Mammary microvascular endothelial cell (primary cell): ENCODE data around the gene WBP2NL. TPM values are rescaled to one million over a fixed set of nuclear protein-coding genes. Genes with fewer than 3 reads are reported as not detected.

Source experiments
- total RNA-seq: library from RNA; depleted of rRNA; stranded (reverse); fragments of >200 nt; gene quantifications from 2 replicates; pipeline ENCODE4 v1.2.3, GENCODE V29; 2015

Gene WBP2NL, protein sequence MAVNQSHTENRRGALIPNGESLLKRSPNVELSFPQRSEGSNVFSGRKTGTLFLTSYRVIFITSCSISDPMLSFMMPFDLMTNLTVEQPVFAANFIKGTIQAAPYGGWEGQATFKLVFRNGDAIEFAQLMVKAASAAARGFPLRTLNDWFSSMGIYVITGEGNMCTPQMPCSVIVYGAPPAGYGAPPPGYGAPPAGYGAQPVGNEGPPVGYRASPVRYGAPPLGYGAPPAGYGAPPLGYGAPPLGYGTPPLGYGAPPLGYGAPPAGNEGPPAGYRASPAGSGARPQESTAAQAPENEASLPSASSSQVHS
- total RNA-seq = 0.07 TPM in 1 of 2 replicates, not detected in the other

GRCh38 chr22:41998361-41999261 is at the start of gene WBP2NL:
Gene WBP2NL, plus strand, starts transcription at chr22:41998788. Its CDS starts 31 bp downstream, at chr22:41998819.

DNA sequence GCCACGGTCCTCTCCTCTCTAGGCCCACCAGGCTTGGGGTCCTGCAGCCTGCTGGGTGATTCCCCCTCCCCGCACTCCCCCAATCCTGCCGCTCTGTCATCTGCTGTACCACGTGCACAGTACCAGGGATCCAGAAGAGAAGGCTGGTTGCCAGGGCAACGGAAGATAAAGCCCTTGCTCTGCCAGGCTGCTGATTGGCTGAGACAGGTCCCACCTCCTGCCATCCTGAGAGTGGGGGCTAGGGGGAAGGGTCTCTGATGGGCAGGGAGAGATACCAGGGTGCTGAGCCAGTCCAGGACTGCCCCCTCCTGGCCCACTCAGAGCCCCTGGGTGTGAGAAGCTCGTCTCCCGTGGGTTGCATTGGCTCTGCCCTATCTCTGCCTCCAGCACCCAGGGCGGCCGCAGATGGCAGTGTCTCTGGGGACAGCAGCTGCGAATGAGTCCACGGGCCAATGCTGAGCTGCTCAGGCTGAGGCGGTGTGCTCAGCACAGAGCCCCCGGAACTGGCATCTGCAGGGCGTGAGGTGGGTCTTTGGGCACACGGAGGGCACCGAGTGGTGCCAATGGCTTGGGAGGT is 46.6 kb upstream of the WBP2NL start, which contains the start of gene SMIM45:
TSS of gene SMIM45 (plus strand) at position 253 of the 577 bp plus-strand sequence.

GRCh38 chr22:41969110-41969646 is 29.4 kb upstream of the WBP2NL start, which contains the start of gene SEPTIN3:
Gene SEPTIN3, plus strand, starts transcription at chr22:41969443. Its CDS starts 2,050 bp downstream, at chr22:41971493.

DNA sequence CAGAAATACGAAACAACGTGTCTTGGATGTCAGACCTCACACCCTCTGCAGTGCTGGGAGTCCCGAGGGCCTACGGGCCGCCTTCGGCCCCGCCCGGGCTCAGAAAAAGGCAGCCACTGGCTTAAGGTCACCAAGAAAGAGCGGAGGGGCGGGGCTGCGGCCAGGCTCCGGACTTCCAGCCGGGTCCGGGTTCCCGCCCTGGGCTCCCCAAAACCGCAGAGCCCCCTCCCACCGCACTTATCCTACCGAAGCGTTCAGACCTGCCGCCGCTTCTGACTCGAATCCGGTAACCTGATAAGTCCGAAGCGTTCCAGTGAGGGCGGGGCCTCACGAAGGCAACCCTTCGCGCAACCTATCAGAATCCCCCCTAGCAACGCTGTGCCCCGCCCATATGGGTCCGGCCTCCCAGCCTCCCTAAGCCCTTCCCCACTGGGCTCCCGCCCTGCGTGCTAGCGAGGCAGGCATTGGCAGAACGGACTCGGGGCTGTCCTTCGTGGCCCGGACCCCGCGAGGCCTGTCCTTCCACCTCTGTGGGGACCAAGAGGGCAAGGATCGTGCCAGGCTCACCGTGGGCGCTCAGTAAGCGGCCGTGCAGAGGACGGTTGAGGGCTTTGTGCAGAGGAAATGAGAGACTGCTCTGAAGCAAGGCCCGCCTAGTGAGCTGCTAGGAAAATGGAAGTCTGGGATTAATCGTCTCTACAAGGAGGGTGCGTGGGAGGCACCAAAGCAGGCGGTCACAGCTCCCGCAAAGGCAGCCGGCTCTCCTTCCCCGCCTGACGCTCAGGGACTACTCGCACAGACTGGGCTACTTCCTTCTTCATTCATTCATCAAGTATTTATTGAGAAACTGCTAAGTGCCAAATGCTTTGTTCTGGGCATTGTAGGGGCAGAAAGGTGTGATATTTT is 72.2 kb downstream of the WBP2NL start, which contains the start of gene NAGA:
TSS of gene NAGA (minus strand) at position 296 of the 906 bp plus-strand sequence. CDS start 515 bp downstream, outside the sequence.

DNA sequence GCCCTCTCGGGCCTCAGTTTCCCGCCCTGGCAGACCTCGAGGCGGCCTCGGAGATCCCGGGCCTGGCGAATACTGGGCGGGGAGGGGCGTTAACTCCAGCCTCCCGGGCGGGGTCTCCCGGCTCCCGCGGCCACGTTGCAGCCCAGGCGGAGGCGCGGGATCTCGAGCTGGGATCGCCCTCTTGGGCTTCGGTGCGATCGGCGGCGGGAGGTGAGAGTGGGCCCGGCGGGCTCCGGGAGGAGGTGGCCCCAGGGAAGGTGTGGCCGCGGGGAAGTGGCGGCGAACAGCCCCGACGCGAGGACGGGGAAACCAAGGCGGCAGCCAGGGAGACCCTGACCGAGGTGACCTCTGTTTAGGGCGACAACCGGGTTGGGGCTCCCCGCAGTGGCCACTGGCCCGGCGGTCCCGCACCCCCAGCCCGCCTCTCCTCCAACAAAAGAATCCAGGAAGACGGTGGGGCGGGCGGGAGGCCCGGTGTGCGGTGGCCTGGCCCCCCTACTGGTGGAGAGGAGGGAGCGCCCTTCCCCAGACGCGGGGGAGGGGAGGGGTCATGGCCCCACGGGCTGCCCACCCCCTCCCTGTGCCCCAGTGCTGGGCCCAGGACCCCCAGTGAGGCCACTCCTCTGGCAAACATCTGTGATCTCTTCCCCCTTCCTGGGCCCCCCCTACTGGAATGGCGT is 75.7 kb downstream of the WBP2NL start, which contains the start of gene PHETA2:
TSS of gene PHETA2 (plus strand) at position 117 of the 680 bp plus-strand sequence. CDS start 3,046 bp downstream, outside the sequence.

Other genes starting within 250 kb of the WBP2NL start
- gene CCDC134, start 198.1 kb upstream of the WBP2NL start, total RNA-seq = 5.3 and 7.8 TPM in 2 replicates
- gene SREBF2, start 165.7 kb upstream of the WBP2NL start, total RNA-seq = 59.4 and 60.4 TPM in 2 replicates
- gene SHISA8, start 83.7 kb upstream of the WBP2NL start, total RNA-seq = not detected in 2 replicates
- 0.15 and 0.20 TPM in 2 replicates for gene TNFRSF13C, start 72.0 kb upstream of the WBP2NL start, total RNA-seq
- 33.7 and 41.1 TPM in 2 replicates for gene CENPM, start 51.6 kb upstream of the WBP2NL start, total RNA-seq
- not detected in 2 replicates for gene SEPTIN3, start 29.3 kb upstream of the WBP2NL start, total RNA-seq
- 57.2 and 64.5 TPM in 2 replicates for gene NAGA, start 72.0 kb downstream of the WBP2NL start, total RNA-seq
- gene PHETA2, start 75.5 kb downstream of the WBP2NL start, total RNA-seq = 12.5 and 14.0 TPM in 2 replicates
- gene SMDT1, start 80.9 kb downstream of the WBP2NL start, total RNA-seq = 2.3 and 4.3 TPM in 2 replicates
- gene NDUFA6, start 92.0 kb downstream of the WBP2NL start, total RNA-seq = 75.2 and 91.4 TPM in 2 replicates
- not detected in 2 replicates for gene CYP2D6, start 132.0 kb downstream of the WBP2NL start, total RNA-seq